ENCODE measurements around the gene SLC30A1. TPM values are rescaled to one million over a fixed set of nuclear protein-coding genes. Genes with fewer than 3 reads are reported as not detected.

Gene SLC30A1
- total RNA-seq, 1 donor from 2014 or later: 7.1 TPM

GRCh38 chr1:211603713-211604112 is 24.8 kb upstream of the SLC30A1 start:
- H3K4me1 ChIP-seq: no peaks in the 10 kb centered on the region
- H3K36me3 ChIP-seq: no peaks in the 10 kb centered on the region
- Mint-ChIP-seq H3K4me1 (peaks cover 4% of the 10 kb centered on the region), H3K27me3 (ENCODE audit: insufficient read depth, low read depth) (peaks cover 4% of the 10 kb centered on the region), H3K36me3 (no peaks in the 10 kb centered on the region), H3K4me3 (no peak overlapping the region), H3K9me3 (no peaks in the 10 kb centered on the region), H3K27ac (no peak overlapping the region)
- no peaks in the 10 kb centered on the region for H3K9me3 ChIP-seq (ENCODE audit: low read depth)
- DNase-seq (ENCODE audit: low spot score): no peak
- no peak overlapping the region for H3K9ac ChIP-seq
- no peaks in the 10 kb centered on the region for H3K27me3 ChIP-seq
- H3K4me3 ChIP-seq: no peak overlapping the region
- H3K79me2 ChIP-seq (ENCODE audit: low read depth): no peaks in the 10 kb centered on the region
- no peak overlapping the region for H2AFZ ChIP-seq (replicated peaks)
- H3K27ac ChIP-seq: no peak overlapping the region
- no peak overlapping the region for H3K4me2 ChIP-seq
- H4K20me1 ChIP-seq (ENCODE audit: low read depth): no peaks in the 10 kb centered on the region
- no peaks in the 10 kb centered on the region for H3F3A ChIP-seq (ENCODE audit: low read depth)
- TF ChIP-seq EZH2 (IDR thresholded peaks at IDR 0.05) (no peak), CTCF (IDR thresholded peaks at IDR 0.05) (no peak), EZH2phosphoT487 (IDR thresholded peaks at IDR 0.05) (no peak)

GRCh38 chr1:211603191-211603701 is 24.3 kb upstream of the SLC30A1 start:
- Histone ChIP-seq H3K4me1 (no peaks in the 10 kb centered on the region), H3K4me3 (no peak overlapping the region), H3K4me2 (no peak overlapping the region), H3K79me2 (ENCODE audit: low read depth) (no peaks in the 10 kb centered on the region), H3K36me3 (no peaks in the 10 kb centered on the region), H4K20me1 (ENCODE audit: low read depth) (no peaks in the 10 kb centered on the region), H3K9ac (no peak overlapping the region), H2AFZ (replicated peaks) (no peak overlapping the region), H3K27ac (no peak overlapping the region), H3K9me3 (ENCODE audit: low read depth) (no peaks in the 10 kb centered on the region), H3F3A (ENCODE audit: low read depth) (no peaks in the 10 kb centered on the region), H3K27me3 (no peaks in the 10 kb centered on the region)
- Mint-ChIP-seq H3K4me1 (peaks cover 4% of the 10 kb centered on the region), H3K27ac (no peak overlapping the region), H3K27me3 (ENCODE audit: insufficient read depth, low read depth) (peaks cover 4% of the 10 kb centered on the region), H3K36me3 (no peaks in the 10 kb centered on the region), H3K4me3 (no peak overlapping the region), H3K9me3 (no peaks in the 10 kb centered on the region)
- DNase-seq (ENCODE audit: low spot score): no peak
- TF ChIP-seq CTCF (IDR thresholded peaks at IDR 0.05) (no peak), EZH2phosphoT487 (IDR thresholded peaks at IDR 0.05) (no peak), EZH2 (IDR thresholded peaks at IDR 0.05) (no peak)

- Histone ChIP-seq H3K4me2 (no peak overlapping the region), H3K4me1 (no peaks in the 10 kb centered on the region), H4K20me1 (ENCODE audit: low read depth) (no peaks in the 10 kb centered on the region), H3K9me3 (ENCODE audit: low read depth) (no peaks in the 10 kb centered on the region), H3K4me3 (no peak overlapping the region), H3F3A (ENCODE audit: low read depth) (no peaks in the 10 kb centered on the region), H3K9ac (no peak overlapping the region), H3K36me3 (no peaks in the 10 kb centered on the region), H2AFZ (replicated peaks) (no peak overlapping the region), H3K79me2 (ENCODE audit: low read depth) (no peaks in the 10 kb centered on the region), H3K27ac (no peak overlapping the region), H3K27me3 (no peaks in the 10 kb centered on the region)
- DNase-seq (ENCODE audit: low spot score): no peak
- Mint-ChIP-seq H3K27ac (no peak overlapping the region), H3K9me3 (no peaks in the 10 kb centered on the region), H3K27me3 (ENCODE audit: insufficient read depth, low read depth) (peaks cover 4% of the 10 kb centered on the region), H3K4me3 (no peak overlapping the region), H3K4me1 (peaks cover 3% of the 10 kb centered on the region), H3K36me3 (no peaks in the 10 kb centered on the region)
- no peak for TF ChIP-seq EZH2phosphoT487 (IDR thresholded peaks at IDR 0.05)
Measured at GRCh38 chr1:211601982-211602670, 23.2 kb upstream of the SLC30A1 start.

- no peaks in the 10 kb centered on the region for H3K36me3 ChIP-seq
- H3K9me3 Mint-ChIP-seq: no peaks in the 10 kb centered on the region
- no peak overlapping the region for H3K27ac ChIP-seq
- peaks cover 2% of the 10 kb centered on the region for H3K27me3 Mint-ChIP-seq (ENCODE audit: insufficient read depth, low read depth)
- H3K79me2 ChIP-seq (ENCODE audit: low read depth): no peaks in the 10 kb centered on the region
- no peaks in the 10 kb centered on the region for H3K36me3 Mint-ChIP-seq
- H3K4me2 ChIP-seq: no peak overlapping the region
- H3K27me3 ChIP-seq: no peaks in the 10 kb centered on the region
- no peak overlapping the region for H3K27ac Mint-ChIP-seq
- H3K9ac ChIP-seq: no peak overlapping the region
- no peak for TF ChIP-seq EZH2 (IDR thresholded peaks at IDR 0.05)
- no peak for TF ChIP-seq EZH2phosphoT487 (IDR thresholded peaks at IDR 0.05)
- no peak for TF ChIP-seq CTCF (IDR thresholded peaks at IDR 0.05)
- no peaks in the 10 kb centered on the region for H4K20me1 ChIP-seq (ENCODE audit: low read depth)
- H3K4me3 Mint-ChIP-seq: no peak overlapping the region
- H3F3A ChIP-seq (ENCODE audit: low read depth): no peaks in the 10 kb centered on the region
- peaks cover 7% of the 10 kb centered on the region for H3K4me1 Mint-ChIP-seq
- H3K4me1 ChIP-seq: peaks cover 5% of the 10 kb centered on the region
- no peaks in the 10 kb centered on the region for H3K9me3 ChIP-seq (ENCODE audit: low read depth)
- H2AFZ ChIP-seq (replicated peaks): no peak overlapping the region
- no peak overlapping the region for H3K4me3 ChIP-seq
- no peak for DNase-seq (ENCODE audit: low spot score)
Measured at GRCh38 chr1:211601159-211601558, 22.2 kb upstream of the SLC30A1 start.
